HG03442 (cell line): ENCODE measurements around the gene CHD5.

Experiments used
- ATAC-seq: cut with Tn5 transposase; IDR thresholded peaks from one replicate; pipeline ENCODE4 v1.9.1; 2021; ENCODE audit warnings: mild to moderate bottlenecking, moderate library complexity; ENCODE audit not compliant: unreplicated experiment

CHD5 gene

GRCh38 chr1:6117064-6117463 is 63.1 kb downstream of the CHD5 start:
- ATAC-seq = no peak

- no peak for ATAC-seq
Observed at GRCh38 chr1:6116137-6116536, 64.0 kb downstream of the CHD5 start.

GRCh38 chr1:6113745-6114144 is 66.4 kb downstream of the CHD5 start:
- ATAC-seq = no peak

GRCh38 chr1:6113116-6113515 is 67.0 kb downstream of the CHD5 start:
- ATAC-seq = no peak

GRCh38 chr1:6112690-6113005 is 67.5 kb downstream of the CHD5 start:
- ATAC-seq = no peak

- ATAC-seq = no peak
Observed at GRCh38 chr1:6111991-6112689, 68.0 kb downstream of the CHD5 start.

GRCh38 chr1:6111571-6111970 is 68.5 kb downstream of the CHD5 start:
- no peak for ATAC-seq

GRCh38 chr1:6110326-6110725 is 69.8 kb downstream of the CHD5 start:
- no peak for ATAC-seq

- no peak for ATAC-seq
Observed at GRCh38 chr1:6109688-6110087, 70.4 kb downstream of the CHD5 start.

- no peak for ATAC-seq
Observed at GRCh38 chr1:6108937-6109614, 71.0 kb downstream of the CHD5 start.

- ATAC-seq = no peak
Observed at GRCh38 chr1:6108476-6108875, 71.6 kb downstream of the CHD5 start.

- ATAC-seq = no peak
Observed at GRCh38 chr1:6107409-6108356, 72.4 kb downstream of the CHD5 start.

GRCh38 chr1:6106977-6107376 is 73.1 kb downstream of the CHD5 start:
- no peak for ATAC-seq

- no peak for ATAC-seq
Observed at GRCh38 chr1:6106321-6106731, 73.8 kb downstream of the CHD5 start.

GRCh38 chr1:6105763-6106162 is 74.4 kb downstream of the CHD5 start:
- no peak for ATAC-seq

GRCh38 chr1:6105218-6105679 is 74.9 kb downstream of the CHD5 start:
- no peak for ATAC-seq

GRCh38 chr1:6104631-6105030 is 75.5 kb downstream of the CHD5 start:
- ATAC-seq = no peak

- no peak for ATAC-seq
Observed at GRCh38 chr1:6103854-6104530, 76.1 kb downstream of the CHD5 start.

GRCh38 chr1:6103111-6103853 is 76.8 kb downstream of the CHD5 start:
- ATAC-seq = no peak

GRCh38 chr1:6102532-6102845 is 77.6 kb downstream of the CHD5 start:
- no peak for ATAC-seq
